GM21723 (cell line): ENCODE measurements around the gene RAB20.
"Not testable (repeated sequence)": the region's sequence is repeated elsewhere in the genome, so short reads cannot be mapped to it uniquely, and the experiment has no call there.

Source experiments
- ATAC-seq: cut with Tn5 transposase; IDR thresholded peaks from one replicate; pipeline ENCODE4 v1.9.1; 2021; ENCODE audit warnings: mild to moderate bottlenecking, moderate library complexity; ENCODE audit not compliant: unreplicated experiment

Gene RAB20

GRCh38 chr13:110512198-110512740, 49.3 kb downstream of the RAB20 start:
- ATAC-seq: no peak

- ATAC-seq: no peak
These were observed 49.9 kb downstream of the RAB20 start for GRCh38 chr13:110511509-110512181.

- peak; percentile 69 for ATAC-seq
These were observed 51.3 kb downstream of the RAB20 start for GRCh38 chr13:110509971-110510786.

- ATAC-seq: no peak
These were observed 52.0 kb downstream of the RAB20 start for GRCh38 chr13:110509478-110509926.

GRCh38 chr13:110507678-110508381, 53.7 kb downstream of the RAB20 start:
- no peak for ATAC-seq

- ATAC-seq: no peak
These were observed 54.5 kb downstream of the RAB20 start for GRCh38 chr13:110506859-110507566.

GRCh38 chr13:110506396-110506795, 55.1 kb downstream of the RAB20 start:
- ATAC-seq: no peak

GRCh38 chr13:110505594-110505993, 55.9 kb downstream of the RAB20 start:
- no peak for ATAC-seq

- ATAC-seq: no peak
These were observed 57.5 kb downstream of the RAB20 start for GRCh38 chr13:110503979-110504499.

GRCh38 chr13:110503037-110503901, 58.3 kb downstream of the RAB20 start:
- ATAC-seq: no peak

- no peak for ATAC-seq
These were observed 60.3 kb downstream of the RAB20 start for GRCh38 chr13:110501188-110501587.

- no peak for ATAC-seq
These were observed 61.2 kb downstream of the RAB20 start for GRCh38 chr13:110500341-110500740.

GRCh38 chr13:110499621-110500281, 61.8 kb downstream of the RAB20 start:
- no peak for ATAC-seq

GRCh38 chr13:110498765-110499164, 62.8 kb downstream of the RAB20 start:
- no peak for ATAC-seq

GRCh38 chr13:110498327-110498726, 63.2 kb downstream of the RAB20 start:
- no peak for ATAC-seq

GRCh38 chr13:110497896-110498295, 63.6 kb downstream of the RAB20 start:
- ATAC-seq: not testable (repeated sequence)

GRCh38 chr13:110497003-110497402, 64.5 kb downstream of the RAB20 start:
- no peak for ATAC-seq

- ATAC-seq: no peak
These were observed 65.2 kb downstream of the RAB20 start for GRCh38 chr13:110496281-110496680.

GRCh38 chr13:110495881-110496280, 65.6 kb downstream of the RAB20 start:
- ATAC-seq: no peak
